DOHH2 (cell line): Measurements from ENCODE around the gene SIGLEC6.

Experiments
- H3F3A ChIP-seq: fragments of 200-600 bp; sonication (generic), shearing (Covaris generic); 2 replicates; pipeline ENCODE4 v1.6.0; 2016; ENCODE audit warnings: antibody characterized with exemption, mild to moderate bottlenecking; ENCODE audit not compliant: control insufficient read depth, insufficient read depth
- H3K27ac ChIP-seq: fragments of 200-600 bp; sonication (generic); 2 replicates; pipeline ENCODE4 v1.5.1; 2014; ENCODE audit warnings: low read depth, mild to moderate bottlenecking, low read length, moderate library complexity
- H3K27me3 ChIP-seq: fragments of 200-600 bp; sonication (generic); 2 replicates; pipeline ENCODE4 v1.6.1; 2014; ENCODE audit warnings: mild to moderate bottlenecking, low read length, mixed read lengths; ENCODE audit not compliant: control insufficient read depth
- H3K36me3 ChIP-seq: fragments of 200-600 bp; sonication (generic); 2 replicates; pipeline ENCODE4 v1.6.1; 2014; ENCODE audit warnings: mild to moderate bottlenecking, low read length, moderate library complexity, mixed read lengths; ENCODE audit not compliant: control insufficient read depth
- H3K4me1 ChIP-seq: fragments of 200-600 bp; sonication (generic); 2 replicates; pipeline ENCODE4 v1.6.1; 2014; ENCODE audit warnings: mild to moderate bottlenecking, low read length, mixed read lengths; ENCODE audit not compliant: control insufficient read depth
- H3K4me2 ChIP-seq: fragments of 200-600 bp; sonication (generic); 2 replicates; pipeline ENCODE4 v1.6.0; 2014; ENCODE audit warnings: mild to moderate bottlenecking, low read length, moderate library complexity
- H3K4me3 ChIP-seq: fragments of 200-600 bp; sonication (generic); 2 replicates; pipeline ENCODE4 v1.5.1; 2014; ENCODE audit warnings: mild to moderate bottlenecking, low read length, mixed read lengths
- H3K79me2 ChIP-seq: fragments of 200-600 bp; sonication (generic); 2 replicates; pipeline ENCODE4 v1.6.1; 2014; ENCODE audit warnings: mild to moderate bottlenecking, low read length, mixed read lengths; ENCODE audit not compliant: control insufficient read depth
- H3K9me2 ChIP-seq: fragments of 200-600 bp; sonication (generic); replicated peaks from 2 replicates; pipeline ENCODE4 v1.6.1; 2014; ENCODE audit warnings: mild to moderate bottlenecking, low read length, mixed read lengths; ENCODE audit not compliant: control insufficient read depth
- H3K9me3 ChIP-seq: fragments of 200-600 bp; sonication (generic); 2 replicates; pipeline ENCODE4 v1.6.1; 2014; ENCODE audit warnings: antibody characterized with exemption, low read length, mixed read lengths; ENCODE audit not compliant: control insufficient read depth, insufficient read depth
- H4K20me1 ChIP-seq: fragments of 200-600 bp; sonication (generic); 2 replicates; pipeline ENCODE4 v1.6.0; 2014; ENCODE audit warnings: low read depth, mild to moderate bottlenecking, antibody characterized with exemption, low read length, moderate library complexity; ENCODE audit not compliant: control insufficient read depth, insufficient read depth
- CTCF ChIP-seq: fragments of 200-600 bp; sonication (generic); IDR thresholded peaks from one replicate; pipeline ENCODE4 v1.5.1; 2014; ENCODE audit warnings: antibody characterized with exemption, mild to moderate bottlenecking, low read depth, low read length; ENCODE audit not compliant: poor library complexity, severe bottlenecking
- EZH2phosphoT487 ChIP-seq: fragments of 200-600 bp; sonication (generic); IDR thresholded peaks from 2 replicates; pipeline ENCODE4 v1.6.1; 2017; ENCODE audit warnings: borderline replicate concordance, mild to moderate bottlenecking, antibody characterized with exemption, low read length, moderate library complexity, mixed read lengths

Gene SIGLEC6

GRCh38 chr19:51488491-51488890 lies 43.0 kb downstream of the SIGLEC6 start:
- Histone ChIP-seq H3K27me3 (no peaks in the 10 kb centered on the region), H3K4me2 (no peak overlapping the region), H3K79me2 (no peaks in the 10 kb centered on the region), H3K4me1 (no peaks in the 10 kb centered on the region), H3K27ac (no peak overlapping the region), H3K4me3 (no peak overlapping the region), H3K9me2 (no peaks in the 10 kb centered on the region), H3K36me3 (no peaks in the 10 kb centered on the region), H4K20me1 (no peaks in the 10 kb centered on the region), H3K9me3 (no peaks in the 10 kb centered on the region), H3F3A (no peaks in the 10 kb centered on the region)
- no peak for TF ChIP-seq CTCF
- no peak for TF ChIP-seq EZH2phosphoT487

- no peaks in the 10 kb centered on the region for H3K36me3 ChIP-seq
- no peaks in the 10 kb centered on the region for H3K27me3 ChIP-seq
- H3K9me3 ChIP-seq, result no peaks in the 10 kb centered on the region
- H3K4me1 ChIP-seq, result no peaks in the 10 kb centered on the region
- TF ChIP-seq EZH2phosphoT487, result no peak
- no peak for TF ChIP-seq CTCF
- no peaks in the 10 kb centered on the region for H4K20me1 ChIP-seq
- H3K9me2 ChIP-seq, result no peaks in the 10 kb centered on the region
- H3K4me2 ChIP-seq, result no peak overlapping the region
- no peak overlapping the region for H3K27ac ChIP-seq
- no peaks in the 10 kb centered on the region for H3F3A ChIP-seq
- H3K79me2 ChIP-seq, result no peaks in the 10 kb centered on the region
- no peak overlapping the region for H3K4me3 ChIP-seq
These were observed 45.4 kb downstream of the SIGLEC6 start for GRCh38 chr19:51485960-51486660.

GRCh38 chr19:51480590-51480989 lies 50.9 kb downstream of the SIGLEC6 start:
- H3K4me2 ChIP-seq, result no peak overlapping the region
- TF ChIP-seq CTCF (no peak), EZH2phosphoT487 (no peak)
- no peak overlapping the region for H3K4me3 ChIP-seq
- H3K4me1 ChIP-seq, result no peaks in the 10 kb centered on the region
- H3K9me2 ChIP-seq, result no peaks in the 10 kb centered on the region
- no peaks in the 10 kb centered on the region for H3K79me2 ChIP-seq
- H3K27me3 ChIP-seq, result no peaks in the 10 kb centered on the region
- no peaks in the 10 kb centered on the region for H3F3A ChIP-seq
- no peaks in the 10 kb centered on the region for H3K36me3 ChIP-seq
- H3K9me3 ChIP-seq, result no peaks in the 10 kb centered on the region
- H4K20me1 ChIP-seq, result no peaks in the 10 kb centered on the region
- H3K27ac ChIP-seq, result no peak overlapping the region
